Medulla oblongata (tissue), 1 donor: ENCODE measurements around the gene ARHGAP45.

Source experiments
- DNase-seq: peaks from one replicate; pipeline ENCODE4 v3.0.0-alpha.2; 2015; ENCODE audit errors: extremely low spot score

Gene ARHGAP45

GRCh38 chr19:1055028-1055425, 11.9 kb upstream of the ARHGAP45 start:
- DNase-seq: no peak

- no peak for DNase-seq
Observed at GRCh38 chr19:1055886-1056620, 10.9 kb upstream of the ARHGAP45 start.

DNA sequence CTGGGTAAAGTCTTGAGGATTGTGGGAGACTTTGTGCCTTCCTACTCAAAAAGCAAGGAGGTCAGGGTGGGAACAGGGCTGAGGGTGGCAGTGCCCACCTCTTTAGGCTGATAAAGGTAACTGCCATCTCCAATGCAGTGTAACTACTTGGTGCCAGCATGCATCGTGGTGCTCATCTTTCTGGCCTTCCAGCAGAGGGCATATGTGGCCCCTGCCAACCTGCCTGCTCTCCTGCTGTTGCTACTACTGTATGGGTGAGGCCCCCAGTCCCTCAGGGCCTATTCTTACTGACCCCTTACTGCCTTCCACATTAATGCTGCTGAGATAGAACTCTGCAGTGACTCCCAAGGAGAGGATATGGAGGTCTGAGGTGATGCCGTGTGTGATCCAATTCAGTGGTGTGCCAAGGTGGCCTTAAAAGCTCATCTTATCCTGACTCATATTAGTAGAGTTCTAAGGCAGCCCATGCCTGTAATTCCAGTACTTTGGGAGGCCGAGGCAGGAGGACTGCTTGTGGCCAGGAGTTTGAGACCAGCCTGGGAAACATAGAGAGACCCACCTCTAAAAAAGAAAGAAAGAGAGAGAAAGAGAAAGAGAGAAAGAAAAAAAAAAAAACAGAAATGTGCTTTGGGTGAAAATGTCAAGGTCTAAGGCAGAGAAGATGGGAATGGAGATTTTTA, 9.7 kb upstream of the ARHGAP45 start:
- DNase-seq: no peak

GRCh38 chr19:1058112-1058511, 8.9 kb upstream of the ARHGAP45 start:
- DNase-seq: no peak

GRCh38 chr19:1060689-1061088, 6.3 kb upstream of the ARHGAP45 start:
- no peak for DNase-seq

DNA sequence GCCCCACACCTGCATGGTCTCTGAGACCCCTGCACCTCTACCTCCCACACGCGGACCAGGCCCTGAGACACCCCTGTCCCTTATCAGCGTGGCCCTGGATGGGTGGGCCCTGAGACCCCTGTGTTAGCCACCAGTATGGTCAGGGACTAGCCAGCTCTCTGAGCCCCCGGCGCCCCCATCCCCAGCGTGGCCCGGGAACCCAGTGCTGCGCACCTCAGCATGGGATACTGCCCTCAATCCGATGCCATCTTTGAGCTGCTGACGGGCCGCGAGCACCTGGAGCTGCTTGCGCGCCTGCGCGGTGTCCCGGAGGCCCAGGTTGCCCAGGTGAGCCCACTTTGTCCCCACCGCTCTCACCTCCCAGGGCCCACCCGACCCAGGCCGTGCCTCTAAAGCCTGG, 5.0 kb upstream of the ARHGAP45 start:
- no peak for DNase-seq

DNA sequence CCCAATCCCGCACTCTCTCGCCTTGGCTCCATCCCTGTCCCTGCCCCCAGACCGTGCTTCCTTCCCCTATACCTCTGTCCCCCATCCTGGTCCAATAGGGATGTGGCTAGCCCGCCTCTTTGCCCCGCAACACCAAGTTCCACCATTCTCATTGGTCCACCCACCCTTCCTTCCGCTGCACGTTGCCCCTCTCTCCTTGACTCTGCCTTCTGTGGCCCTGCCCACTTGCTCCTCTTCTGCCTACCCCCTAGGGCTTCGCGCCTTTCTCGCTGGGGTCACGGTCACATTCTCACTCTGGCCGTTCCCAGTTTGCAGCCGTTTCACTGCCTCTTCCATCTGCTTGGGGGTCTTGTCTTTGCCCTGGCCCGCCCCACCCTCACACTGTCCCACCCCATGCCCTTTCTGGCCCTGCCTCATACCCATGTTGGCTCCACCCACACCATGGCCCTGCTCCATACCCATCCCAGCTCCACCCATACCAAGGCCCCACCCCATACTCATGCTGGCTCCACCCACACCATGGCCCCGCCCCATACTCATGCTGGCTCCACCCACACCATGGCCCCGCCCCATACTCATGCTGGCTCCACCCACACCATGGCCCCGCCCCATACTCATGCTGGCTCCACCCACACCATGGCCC, 4.5 kb upstream of the ARHGAP45 start:
- DNase-seq: no peak

DNA sequence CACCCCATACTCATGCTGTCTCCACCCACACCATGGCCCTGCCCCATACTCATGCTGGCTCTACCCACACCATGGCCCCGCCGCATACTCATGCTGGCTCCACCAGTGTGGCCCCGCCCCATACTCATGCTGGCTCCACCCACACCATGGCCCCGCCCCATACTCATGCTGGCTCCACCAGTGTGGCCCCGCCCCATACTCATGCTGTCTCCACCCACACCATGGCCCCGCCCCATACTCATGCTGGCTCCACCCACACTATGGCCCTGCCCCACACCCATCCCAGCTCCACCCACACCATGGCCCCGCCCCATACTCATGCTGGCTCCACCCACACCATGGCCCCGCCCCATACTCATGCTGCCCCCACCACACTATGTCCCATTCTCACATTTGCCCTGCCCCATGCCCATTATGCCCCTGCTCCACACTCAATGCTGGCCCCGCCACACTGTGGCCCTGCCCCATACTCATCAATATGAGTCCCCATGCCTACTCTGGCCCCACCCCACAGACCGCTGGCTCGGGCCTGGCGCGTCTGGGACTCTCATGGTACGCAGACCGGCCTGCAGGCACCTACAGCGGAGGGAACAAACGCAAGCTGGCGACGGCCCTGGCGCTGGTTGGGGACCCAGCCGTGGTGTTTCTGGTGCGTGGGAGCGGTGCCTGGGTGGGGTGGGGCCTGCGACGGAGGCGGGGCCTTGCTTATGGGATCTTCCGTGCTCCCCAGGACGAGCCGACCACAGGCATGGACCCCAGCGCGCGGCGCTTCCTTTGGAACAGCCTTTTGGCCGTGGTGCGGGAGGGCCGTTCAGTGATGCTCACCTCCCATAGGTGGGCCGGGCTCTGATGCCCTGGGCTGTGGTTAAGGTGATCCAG, 3.7 kb upstream of the ARHGAP45 start:
- DNase-seq: no peak

GRCh38 chr19:1063909-1064660, 2.9 kb upstream of the ARHGAP45 start:
- no peak for DNase-seq

DNA sequence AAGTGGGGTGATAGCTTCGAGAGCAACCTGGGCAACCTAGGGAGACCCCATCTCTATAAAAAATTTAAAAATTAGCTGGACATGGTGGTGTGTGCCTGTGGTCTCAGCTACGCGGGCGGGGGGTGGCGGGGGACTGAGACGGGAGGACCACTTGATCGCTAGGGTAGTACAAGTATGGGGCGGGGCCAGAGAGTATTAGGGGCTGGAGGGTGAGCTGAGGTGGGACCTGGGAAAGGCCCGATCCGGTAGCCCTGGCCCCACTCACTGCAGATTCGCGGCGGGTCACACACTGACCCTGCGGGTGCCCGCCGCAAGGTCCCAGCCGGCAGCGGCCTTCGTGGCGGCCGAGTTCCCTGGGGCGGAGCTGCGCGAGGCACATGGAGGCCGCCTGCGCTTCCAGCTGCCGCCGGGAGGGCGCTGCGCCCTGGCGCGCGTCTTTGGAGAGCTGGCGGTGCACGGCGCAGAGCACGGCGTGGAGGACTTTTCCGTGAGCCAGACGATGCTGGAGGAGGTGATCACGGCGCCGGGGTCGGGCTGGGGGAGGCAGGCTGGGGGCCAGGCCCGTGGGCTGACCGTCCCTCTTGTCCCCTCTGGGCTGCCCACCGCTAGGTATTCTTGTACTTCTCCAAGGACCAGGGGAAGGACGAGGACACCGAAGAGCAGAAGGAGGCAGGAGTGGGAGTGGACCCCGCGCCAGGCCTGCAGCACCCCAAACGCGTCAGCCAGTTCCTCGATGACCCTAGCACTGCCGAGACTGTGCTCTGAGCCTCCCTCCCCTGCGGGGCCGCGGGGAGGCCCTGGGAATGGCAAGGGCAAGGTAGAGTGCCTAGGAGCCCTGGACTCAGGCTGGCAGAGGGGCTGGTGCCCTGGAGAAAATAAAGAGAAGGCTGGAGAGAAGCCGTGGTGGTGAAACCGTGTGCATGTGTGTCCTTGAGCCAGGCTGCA, 2.0 kb upstream of the ARHGAP45 start:
- no peak for DNase-seq

DNA sequence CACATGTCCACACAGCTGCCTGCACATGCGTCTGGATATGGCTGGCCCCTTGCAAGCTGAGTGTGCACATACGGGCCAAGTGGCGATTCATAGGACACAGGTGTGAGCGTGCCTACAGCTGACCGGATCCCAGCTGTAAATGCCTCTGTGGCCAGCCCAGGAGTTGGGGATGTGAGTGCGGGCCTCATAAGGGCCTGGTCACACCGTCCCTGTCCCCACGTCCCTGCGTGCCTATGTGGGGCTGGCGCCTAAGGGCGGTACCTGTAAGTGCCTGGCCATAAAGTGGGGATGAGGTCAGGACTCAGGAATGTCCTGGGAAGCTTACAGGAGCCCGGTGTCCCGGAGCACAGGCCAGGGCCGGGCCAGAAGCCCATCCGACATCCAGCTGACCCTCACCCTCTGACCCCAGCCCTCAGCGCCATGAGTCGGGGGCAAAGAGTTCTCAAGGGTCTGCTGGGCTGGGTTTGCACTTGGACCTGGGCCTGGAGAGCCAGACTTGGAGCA, 1.3 kb upstream of the ARHGAP45 start:
- no peak for DNase-seq

DNA sequence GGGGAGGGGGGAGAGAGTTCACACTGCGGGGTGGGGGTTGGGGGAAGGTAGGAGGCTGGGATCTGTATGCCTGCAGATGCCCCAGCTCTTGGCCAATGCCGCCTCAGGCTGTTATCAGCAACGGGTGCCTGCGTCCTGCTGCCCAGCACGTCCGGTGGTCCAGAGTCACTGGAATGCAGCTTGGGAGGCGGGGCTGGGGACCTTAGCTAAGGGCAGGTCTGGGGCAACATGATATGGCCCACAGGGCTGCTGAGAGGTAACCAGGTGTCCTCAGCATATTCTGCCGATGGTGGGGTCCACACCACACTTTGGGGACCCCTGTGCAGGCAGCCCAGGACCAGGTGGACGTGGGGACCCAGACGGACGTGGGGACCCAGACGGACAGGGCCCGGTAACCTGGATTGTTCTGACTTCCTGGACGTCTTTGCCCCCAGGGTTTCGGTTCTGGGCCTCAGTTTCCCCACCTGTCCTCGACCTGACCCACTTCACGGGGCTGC, 668 bp upstream of the ARHGAP45 start:
- DNase-seq: no peak

GRCh38 chr19:1067341-1067957, 482 bp downstream of the ARHGAP45 start:
- no peak for DNase-seq

GRCh38 chr19:1068009-1069001, 1.3 kb downstream of the ARHGAP45 start:
- DNase-seq: peak; percentile 46

- peak; percentile 63 for DNase-seq
Observed at GRCh38 chr19:1069009-1069779, 2.2 kb downstream of the ARHGAP45 start.

DNA sequence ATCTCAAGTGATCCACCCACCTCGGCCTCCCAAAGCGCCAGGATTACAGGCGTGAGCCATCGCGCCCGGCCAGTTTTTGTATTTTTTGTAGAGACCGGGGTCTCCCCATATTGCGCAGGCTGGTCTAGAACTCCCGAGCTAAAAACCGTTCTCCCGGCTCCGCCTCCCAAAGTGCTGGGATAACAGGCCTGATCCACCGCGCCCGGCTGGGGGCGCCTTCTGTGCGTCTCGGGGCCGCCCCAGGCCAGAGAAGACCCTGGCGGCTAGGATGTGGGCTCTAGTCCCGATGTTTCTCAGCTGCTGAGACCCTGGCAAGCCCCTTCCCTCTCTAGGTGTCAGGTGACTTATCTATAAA, 3.6 kb downstream of the ARHGAP45 start:
- DNase-seq: no peak
